HEK293 (cell line): ENCODE measurements around the gene CALHM1.

Experiments
- CTCF ChIA-PET: fragments of 350-600 bp; formaldehyde crosslinking; extraction: SDS; loops from one replicate; lab custom pipeline; 2021; ENCODE audit warnings: antibody characterized with exemption; lab: Yijun Ruan, JAX
- POLR2A ChIA-PET: fragments of 300-600 bp; formaldehyde crosslinking; extraction: SDS; loops from one replicate; lab custom pipeline; 2020; ENCODE audit warnings: antibody characterized with exemption, inconsistent platforms; lab: Yijun Ruan, JAX
- H3K27ac ChIP-seq: fragments of 200-500 bp; sonication (Bioruptor generic); 2 replicates; pipeline ENCODE4 v1.5.1; 2014; ENCODE audit warnings: low read depth, low read length, control low read depth, inconsistent platforms; ENCODE audit errors: extremely low read depth
- H3K36me3 ChIP-seq, 2 experiments: fragments of 200-500 bp in 1 of 2; sonication (Bioruptor generic) in 1 of 2; 1 replicate in 1 of 2; 2 replicates in 1 of 2; pipeline ENCODE4 v1.5.1; 2014 to 2017; ENCODE audit warnings: inconsistent platforms in 2 of 2, low read length in 2 of 2; ENCODE audit not compliant: control insufficient read depth in 2 of 2, insufficient read depth in 1 of 2
- H3K4me1 ChIP-seq: fragments of 200-500 bp; sonication (Bioruptor generic); 2 replicates; pipeline ENCODE4 v1.5.1; 2014; ENCODE audit warnings: mild to moderate bottlenecking, low read length, inconsistent platforms; ENCODE audit not compliant: control insufficient read depth, insufficient read depth
- H3K4me3 ChIP-seq: 2 replicates; pipeline ENCODE4 v1.5.1; 2011; ENCODE audit warnings: low read depth, mild to moderate bottlenecking, control low read depth, low read length, moderate library complexity
- H3K9me3 ChIP-seq: fragments of 200-500 bp; sonication (Bioruptor generic); 2 replicates; pipeline ENCODE4 v1.5.1; 2014; ENCODE audit warnings: low read depth, low read length, inconsistent platforms; ENCODE audit not compliant: control insufficient read depth, insufficient read depth
- BCL11B ChIP-seq: fragments of 450-650 bp; formaldehyde crosslinking; IDR thresholded peaks from 2 replicates; pipeline ENCODE4 v1.5.1; 2016; ENCODE audit warnings: low read depth, missing biosample characterization, missing genetic modification characterization
- GLIS1 ChIP-seq: fragments of 450-650 bp; formaldehyde crosslinking; IDR thresholded peaks from 2 replicates; pipeline ENCODE4 v1.5.1; 2016; ENCODE audit warnings: missing biosample characterization, missing genetic modification characterization
- GLIS2 ChIP-seq: fragments of 450-650 bp; formaldehyde crosslinking; IDR thresholded peaks from 2 replicates; pipeline ENCODE4 v1.5.1; 2016; ENCODE audit warnings: missing biosample characterization, missing genetic modification characterization
- KLF10 ChIP-seq: fragments of 450-650 bp; IDR thresholded peaks from 2 replicates; pipeline ENCODE4 v1.5.1; 2018; ENCODE audit warnings: missing biosample characterization, mild to moderate bottlenecking, missing genetic modification characterization
- KLF9 ChIP-seq: fragments of 450-650 bp; formaldehyde crosslinking; IDR thresholded peaks from 2 replicates; pipeline ENCODE4 v1.5.1; 2016; ENCODE audit warnings: missing biosample characterization, missing genetic modification characterization, low read depth
- SETDB1 ChIP-seq: IDR thresholded peaks from one replicate; pipeline ENCODE4 v1.6.1; 2017; ENCODE audit warnings: mild to moderate bottlenecking, low read length, moderate library complexity, mixed read lengths; ENCODE audit not compliant: insufficient read length
- SP3 ChIP-seq: fragments of 450-650 bp; formaldehyde crosslinking; IDR thresholded peaks from 2 replicates; pipeline ENCODE4 v1.5.1; 2016; ENCODE audit warnings: missing biosample characterization, missing genetic modification characterization
- YY1 ChIP-seq: fragments of 450-650 bp; formaldehyde crosslinking; IDR thresholded peaks from 2 replicates; pipeline ENCODE4 v1.5.1; 2018; ENCODE audit warnings: missing biosample characterization, missing genetic modification characterization
- YY2 ChIP-seq: fragments of 450-650 bp; formaldehyde crosslinking; IDR thresholded peaks from 2 replicates; pipeline ENCODE4 v1.5.1; 2016; ENCODE audit warnings: missing biosample characterization, missing genetic modification characterization
- ZBTB1 ChIP-seq: fragments of 450-650 bp; formaldehyde crosslinking; IDR thresholded peaks from 2 replicates; pipeline ENCODE4 v1.5.1; 2016; ENCODE audit warnings: missing biosample characterization, missing genetic modification characterization
- ZBTB21 ChIP-seq: fragments of 450-650 bp; formaldehyde crosslinking; IDR thresholded peaks from 2 replicates; pipeline ENCODE4 v1.5.1; 2017; ENCODE audit warnings: missing biosample characterization, missing genetic modification characterization
- ZIC2 ChIP-seq: fragments of 450-650 bp; formaldehyde crosslinking; IDR thresholded peaks from 2 replicates; pipeline ENCODE4 v1.5.1; 2016; ENCODE audit warnings: missing biosample characterization, missing genetic modification characterization
- ZNF121 ChIP-seq: fragments of 450-650 bp; formaldehyde crosslinking; IDR thresholded peaks from 2 replicates; pipeline ENCODE4 v1.5.1; 2016; ENCODE audit warnings: missing biosample characterization, missing genetic modification characterization
- ZNF266 ChIP-seq: fragments of 450-650 bp; formaldehyde crosslinking; IDR thresholded peaks from 2 replicates; pipeline ENCODE4 v1.5.1; 2016; ENCODE audit warnings: missing biosample characterization, missing genetic modification characterization, low read depth
- ZNF366 ChIP-seq: fragments of 450-650 bp; formaldehyde crosslinking; conservative IDR thresholded peaks from 2 replicates; pipeline ENCODE4 v1.5.1; 2016; ENCODE audit warnings: missing biosample characterization, missing genetic modification characterization
- ZNF561 ChIP-seq: fragments of 450-650 bp; IDR thresholded peaks from 2 replicates; pipeline ENCODE4 v1.5.1; 2018; ENCODE audit warnings: missing biosample characterization, missing genetic modification characterization, borderline replicate concordance
- ZNF600 ChIP-seq: fragments of 450-650 bp; formaldehyde crosslinking; IDR thresholded peaks from 2 replicates; pipeline ENCODE4 v1.5.1; 2016; ENCODE audit warnings: missing biosample characterization, missing genetic modification characterization
- ZNF624 ChIP-seq: fragments of 450-650 bp; formaldehyde crosslinking; IDR thresholded peaks from 2 replicates; pipeline ENCODE4 v1.5.1; 2017; ENCODE audit warnings: missing biosample characterization, missing genetic modification characterization
- ZNF658 ChIP-seq: fragments of 450-650 bp; formaldehyde crosslinking; IDR thresholded peaks from 2 replicates; pipeline ENCODE4; 2016; ENCODE audit warnings: missing biosample characterization, missing genetic modification characterization
- ZNF707 ChIP-seq: fragments of 450-650 bp; formaldehyde crosslinking; IDR thresholded peaks from 2 replicates; pipeline ENCODE4 v1.5.1; 2016; ENCODE audit warnings: missing biosample characterization, missing genetic modification characterization
- ZNF76 ChIP-seq: fragments of 450-650 bp; formaldehyde crosslinking; IDR thresholded peaks from 2 replicates; pipeline ENCODE4; 2016; ENCODE audit warnings: low read depth, missing biosample characterization, missing genetic modification characterization, borderline replicate concordance
- ZNF777 ChIP-seq: fragments of 450-650 bp; formaldehyde crosslinking; IDR thresholded peaks from 2 replicates; pipeline ENCODE4 v1.5.1; 2017; ENCODE audit warnings: missing biosample characterization, missing genetic modification characterization, borderline replicate concordance
- TF ChIP-seq, protein P1 (sequence below): sonication (generic); formaldehyde crosslinking; IDR thresholded peaks from 2 replicates; pipeline ENCODE4 v1.8.1; 2022; ENCODE audit warnings: mild to moderate bottlenecking, moderate library complexity, missing genetic modification reagents
- TF ChIP-seq, protein P2 (sequence below): fragments of 450-650 bp; formaldehyde crosslinking; IDR thresholded peaks from 2 replicates; pipeline ENCODE4 v1.5.1; 2016; ENCODE audit warnings: missing biosample characterization, missing genetic modification characterization, borderline replicate concordance

The CALHM1 gene

DNA sequence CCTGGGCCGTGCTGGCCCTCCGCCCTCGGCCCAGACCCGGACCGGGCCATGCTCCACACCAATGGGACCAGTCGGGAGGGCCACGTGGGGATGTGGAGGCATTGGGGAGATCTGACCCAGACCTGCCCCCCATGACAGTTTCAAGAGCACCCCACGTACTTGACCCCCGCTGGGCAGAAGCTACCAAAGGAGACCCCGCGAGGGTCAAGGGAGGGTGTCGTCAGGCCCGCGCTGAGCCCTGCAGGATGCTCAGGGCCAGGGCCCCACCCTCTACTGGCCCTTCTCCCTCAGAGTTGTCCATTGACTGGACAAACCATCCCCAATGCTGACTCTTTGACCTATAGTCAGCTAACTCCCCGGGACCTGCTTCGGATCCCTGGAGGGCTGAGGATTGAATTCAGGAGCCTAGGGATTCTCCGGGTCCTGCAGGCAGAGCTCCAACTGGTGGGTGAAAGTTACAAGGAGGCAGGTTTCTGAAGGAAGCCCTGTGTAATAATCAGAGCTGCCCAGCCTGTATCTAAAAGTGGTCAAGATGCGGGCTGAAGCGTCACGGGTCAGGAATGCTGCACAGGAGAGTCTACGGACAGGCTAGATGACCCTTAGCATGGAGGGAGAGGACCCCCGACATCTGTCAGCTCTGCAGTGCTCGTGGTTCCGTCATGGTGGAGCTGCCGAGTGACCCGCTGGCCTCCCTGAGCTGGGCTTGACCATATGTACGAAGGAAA, 6.0 kb downstream of the CALHM1 start (continued):
- no peak for TF ChIP-seq KLF9 (tag by site-specific recombination)
- TF ChIP-seq SP3 = no peak

DNA sequence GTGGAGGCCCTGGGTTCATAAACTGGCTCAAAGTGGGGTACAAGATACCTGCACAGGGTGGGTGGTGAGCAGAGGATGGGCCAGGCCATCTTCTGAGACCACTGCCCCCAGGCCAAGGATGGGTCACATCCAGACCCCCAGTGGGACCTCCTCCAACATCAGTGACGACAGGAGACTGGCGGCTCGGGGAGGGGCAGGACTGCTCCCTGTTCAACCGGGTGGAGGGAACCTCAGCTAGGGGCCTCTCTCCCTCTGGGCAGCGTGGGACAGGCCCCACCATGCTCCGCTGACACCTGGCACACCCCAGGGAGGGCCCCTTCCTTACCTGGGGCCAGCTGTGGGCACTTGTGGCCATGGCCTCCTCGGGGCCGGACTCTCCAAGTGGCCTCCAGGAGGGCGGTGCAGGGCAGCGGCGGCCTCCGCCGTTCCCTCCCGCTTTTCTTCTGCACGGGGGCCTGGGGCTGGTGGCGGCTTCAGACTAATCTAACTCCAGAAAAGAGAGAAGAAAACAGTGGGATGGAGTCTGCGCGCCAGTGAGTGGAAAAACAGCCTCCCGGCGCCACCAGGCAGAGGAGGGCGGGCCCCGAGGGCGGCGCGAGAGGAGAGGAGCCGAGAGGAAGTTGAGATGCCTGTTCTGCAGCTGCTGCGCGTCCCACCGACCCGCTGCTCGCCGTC, 6.7 kb downstream of the CALHM1 start, which contains the start of gene CALHM2:
TSS of gene CALHM2 (minus strand) at position 540 of the 675 bp plus-strand sequence. CDS start 2,429 bp downstream, outside the sequence.
- CTCF ChIA-PET = interaction anchor here (1.1 to 1.5 kb wide), 2 partner anchors 24 to 31 kb away, joined by 3 to 7 read pairs; no protein-coding TSS in a partner anchor
- Histone ChIP-seq H3K36me3 (peaks cover 5 to 32% of the 10 kb centered on the region in 2 experiments; a peak in 2 of 3 replicates), H3K4me3 (peak within 1 kb of the TSS; percentile 60), H3K9me3 (no peaks in the 10 kb centered on the region), H3K4me1 (peaks cover 9% of the 10 kb centered on the region)
- POLR2A ChIA-PET = interaction anchor here (1.1 to 1.9 kb wide), 3 partner anchors 14 to 84 kb away, joined by 3 to 5 read pairs (median 4); partner anchors contain the start of gene TAF5
- TF ChIP-seq ZNF658 (no peak), YY1 (no peak), ZNF707 (tag by site-specific recombination) (no peak), GLIS1 (peak; percentile 41; the same call in 1 of the 2 replicates), GLIS2 (tag by site-specific recombination) (peak; percentile 10; the same call in 1 of the 2 replicates), ZNF561 (tag by site-specific recombination) (no peak), YY2 (tag by site-specific recombination) (no peak), ZIC2 (tag by site-specific recombination) (0 out of 2 replicates have a peak, but pooled peaks have one; percentile 11)
- TF ChIP-seq, protein P1, sequence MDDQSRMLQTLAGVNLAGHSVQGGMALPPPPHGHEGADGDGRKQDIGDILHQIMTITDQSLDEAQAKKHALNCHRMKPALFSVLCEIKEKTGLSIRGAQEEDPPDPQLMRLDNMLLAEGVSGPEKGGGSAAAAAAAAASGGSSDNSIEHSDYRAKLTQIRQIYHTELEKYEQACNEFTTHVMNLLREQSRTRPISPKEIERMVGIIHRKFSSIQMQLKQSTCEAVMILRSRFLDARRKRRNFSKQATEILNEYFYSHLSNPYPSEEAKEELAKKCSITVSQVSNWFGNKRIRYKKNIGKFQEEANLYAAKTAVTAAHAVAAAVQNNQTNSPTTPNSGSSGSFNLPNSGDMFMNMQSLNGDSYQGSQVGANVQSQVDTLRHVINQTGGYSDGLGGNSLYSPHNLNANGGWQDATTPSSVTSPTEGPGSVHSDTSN (CRISPR knock-in tag) = 0 out of 2 replicates have a peak, but pooled peaks have one; percentile 21
- TF ChIP-seq, all 188 proteins: peak for 4
- peak within 1 kb of the TSS; percentile 77 for H3K27ac ChIP-seq

DNA sequence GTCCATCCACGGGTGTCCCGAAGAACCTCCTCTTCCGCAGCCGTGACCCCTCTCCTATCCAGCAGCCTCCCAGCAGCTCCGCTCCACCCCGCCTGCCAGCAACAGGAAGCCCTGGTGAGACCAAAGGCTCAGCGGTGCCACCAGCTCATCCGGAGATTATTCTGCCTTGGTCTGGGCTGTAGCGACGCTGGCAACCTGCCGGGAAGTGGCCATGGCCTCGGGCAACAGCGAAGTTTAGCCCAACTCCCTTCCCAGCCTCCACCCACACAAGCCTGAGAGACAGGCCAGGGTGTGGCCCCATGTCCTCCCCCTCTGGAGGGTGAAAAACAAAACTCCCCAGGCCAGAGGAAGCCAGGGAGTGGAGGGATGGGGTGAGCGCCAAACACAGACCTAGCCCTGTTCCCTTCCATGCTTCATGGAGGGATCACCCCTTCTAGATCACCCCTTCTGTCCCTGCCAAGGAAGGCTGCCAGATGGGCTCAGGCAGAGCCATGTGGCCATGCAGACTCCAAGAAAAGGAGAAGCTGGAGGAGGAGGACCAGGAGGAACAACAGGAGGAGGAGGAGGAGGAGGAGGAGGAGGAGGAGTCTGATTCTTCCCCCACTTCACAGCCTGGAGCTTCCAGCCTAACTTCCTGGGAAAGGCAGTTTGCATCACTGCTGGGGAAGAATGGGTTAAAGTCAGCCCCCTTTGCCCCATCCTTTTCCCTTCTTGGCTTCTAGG, 7.4 kb downstream of the CALHM1 start:
- H3K36me3 ChIP-seq = peaks cover 5 to 39% of the 10 kb centered on the region in 2 experiments; a peak in 2 of 3 replicates
- H3K27ac ChIP-seq = peak overlapping the region; percentile 77; the same call in 1 of the 2 replicates
- peaks cover 9% of the 10 kb centered on the region for H3K4me1 ChIP-seq
- H3K9me3 ChIP-seq = no peaks in the 10 kb centered on the region
- H3K4me3 ChIP-seq = peak overlapping the region; percentile 60
- ChIA-PET CTCF (interaction anchor here (1.1 to 1.5 kb wide), 2 partner anchors 25 to 31 kb away, joined by 3 to 7 read pairs; no protein-coding TSS in a partner anchor), POLR2A (interaction anchor here (0.7 to 1.9 kb wide), 3 partner anchors 40 to 83 kb away, joined by 4 to 5 read pairs (median 4); partner anchors contain the start of genes ATP5MK, PDCD11 and TAF5)
- TF ChIP-seq ZNF777 (no peak), BCL11B (tag by site-specific recombination) (no peak), SETDB1 (no peak), ZNF366 (tag by site-specific recombination) (no peak; the same call in 1 of the 2 replicates), ZNF624 (tag by site-specific recombination) (no peak), KLF10 (tag by site-specific recombination) (no peak), ZNF76 (tag by site-specific recombination) (no peak), ZNF600 (tag by site-specific recombination) (peak; percentile 47; the same call in 1 of the 2 replicates), ZNF266 (tag by site-specific recombination) (no peak), ZBTB21 (no peak), ZBTB1 (tag by site-specific recombination) (no peak), GLIS2 (tag by site-specific recombination) (peak; percentile 23; the same call in 1 of the 2 replicates), ZNF121 (no peak)
- TF ChIP-seq, protein P2, sequence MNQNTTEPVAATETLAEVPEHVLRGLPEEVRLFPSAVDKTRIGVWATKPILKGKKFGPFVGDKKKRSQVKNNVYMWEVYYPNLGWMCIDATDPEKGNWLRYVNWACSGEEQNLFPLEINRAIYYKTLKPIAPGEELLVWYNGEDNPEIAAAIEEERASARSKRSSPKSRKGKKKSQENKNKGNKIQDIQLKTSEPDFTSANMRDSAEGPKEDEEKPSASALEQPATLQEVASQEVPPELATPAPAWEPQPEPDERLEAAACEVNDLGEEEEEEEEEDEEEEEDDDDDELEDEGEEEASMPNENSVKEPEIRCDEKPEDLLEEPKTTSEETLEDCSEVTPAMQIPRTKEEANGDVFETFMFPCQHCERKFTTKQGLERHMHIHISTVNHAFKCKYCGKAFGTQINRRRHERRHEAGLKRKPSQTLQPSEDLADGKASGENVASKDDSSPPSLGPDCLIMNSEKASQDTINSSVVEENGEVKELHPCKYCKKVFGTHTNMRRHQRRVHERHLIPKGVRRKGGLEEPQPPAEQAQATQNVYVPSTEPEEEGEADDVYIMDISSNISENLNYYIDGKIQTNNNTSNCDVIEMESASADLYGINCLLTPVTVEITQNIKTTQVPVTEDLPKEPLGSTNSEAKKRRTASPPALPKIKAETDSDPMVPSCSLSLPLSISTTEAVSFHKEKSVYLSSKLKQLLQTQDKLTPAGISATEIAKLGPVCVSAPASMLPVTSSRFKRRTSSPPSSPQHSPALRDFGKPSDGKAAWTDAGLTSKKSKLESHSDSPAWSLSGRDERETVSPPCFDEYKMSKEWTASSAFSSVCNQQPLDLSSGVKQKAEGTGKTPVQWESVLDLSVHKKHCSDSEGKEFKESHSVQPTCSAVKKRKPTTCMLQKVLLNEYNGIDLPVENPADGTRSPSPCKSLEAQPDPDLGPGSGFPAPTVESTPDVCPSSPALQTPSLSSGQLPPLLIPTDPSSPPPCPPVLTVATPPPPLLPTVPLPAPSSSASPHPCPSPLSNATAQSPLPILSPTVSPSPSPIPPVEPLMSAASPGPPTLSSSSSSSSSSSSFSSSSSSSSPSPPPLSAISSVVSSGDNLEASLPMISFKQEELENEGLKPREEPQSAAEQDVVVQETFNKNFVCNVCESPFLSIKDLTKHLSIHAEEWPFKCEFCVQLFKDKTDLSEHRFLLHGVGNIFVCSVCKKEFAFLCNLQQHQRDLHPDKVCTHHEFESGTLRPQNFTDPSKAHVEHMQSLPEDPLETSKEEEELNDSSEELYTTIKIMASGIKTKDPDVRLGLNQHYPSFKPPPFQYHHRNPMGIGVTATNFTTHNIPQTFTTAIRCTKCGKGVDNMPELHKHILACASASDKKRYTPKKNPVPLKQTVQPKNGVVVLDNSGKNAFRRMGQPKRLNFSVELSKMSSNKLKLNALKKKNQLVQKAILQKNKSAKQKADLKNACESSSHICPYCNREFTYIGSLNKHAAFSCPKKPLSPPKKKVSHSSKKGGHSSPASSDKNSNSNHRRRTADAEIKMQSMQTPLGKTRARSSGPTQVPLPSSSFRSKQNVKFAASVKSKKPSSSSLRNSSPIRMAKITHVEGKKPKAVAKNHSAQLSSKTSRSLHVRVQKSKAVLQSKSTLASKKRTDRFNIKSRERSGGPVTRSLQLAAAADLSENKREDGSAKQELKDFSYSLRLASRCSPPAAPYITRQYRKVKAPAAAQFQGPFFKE (tag by site-specific recombination) = no peak
